Fibroblast of pulmonary artery (primary cell): ENCODE data around the gene SLC22A24.
"Not testable (repeated sequence)": the region's sequence is repeated elsewhere in the genome, so short reads cannot be mapped to it uniquely, and the experiment has no call there.

Source experiments
- DNase-seq: peaks from one replicate; pipeline ENCODE4 v3.0.0-alpha.2; 2010; ENCODE audit warnings: low read depth
- H3K4me3 ChIP-seq: replicated peaks from 2 replicates; pipeline ENCODE4 v1.5.1; 2011; ENCODE audit warnings: low read depth, mild to moderate bottlenecking, control low read depth, low read length, moderate library complexity
- TF ChIP-seq, protein P1 (sequence below): IDR thresholded peaks from 2 replicates; pipeline ENCODE4 v1.5.1; 2011; ENCODE audit warnings: mild to moderate bottlenecking, control low read depth, low read length, inconsistent platforms; ENCODE audit errors: missing control alignments

Gene SLC22A24

GRCh38 chr11:63142459-63142858 is 1.6 kb downstream of the SLC22A24 start:
- no peak for DNase-seq
- H3K4me3 ChIP-seq, result no peak overlapping the region
- TF ChIP-seq, protein P1, sequence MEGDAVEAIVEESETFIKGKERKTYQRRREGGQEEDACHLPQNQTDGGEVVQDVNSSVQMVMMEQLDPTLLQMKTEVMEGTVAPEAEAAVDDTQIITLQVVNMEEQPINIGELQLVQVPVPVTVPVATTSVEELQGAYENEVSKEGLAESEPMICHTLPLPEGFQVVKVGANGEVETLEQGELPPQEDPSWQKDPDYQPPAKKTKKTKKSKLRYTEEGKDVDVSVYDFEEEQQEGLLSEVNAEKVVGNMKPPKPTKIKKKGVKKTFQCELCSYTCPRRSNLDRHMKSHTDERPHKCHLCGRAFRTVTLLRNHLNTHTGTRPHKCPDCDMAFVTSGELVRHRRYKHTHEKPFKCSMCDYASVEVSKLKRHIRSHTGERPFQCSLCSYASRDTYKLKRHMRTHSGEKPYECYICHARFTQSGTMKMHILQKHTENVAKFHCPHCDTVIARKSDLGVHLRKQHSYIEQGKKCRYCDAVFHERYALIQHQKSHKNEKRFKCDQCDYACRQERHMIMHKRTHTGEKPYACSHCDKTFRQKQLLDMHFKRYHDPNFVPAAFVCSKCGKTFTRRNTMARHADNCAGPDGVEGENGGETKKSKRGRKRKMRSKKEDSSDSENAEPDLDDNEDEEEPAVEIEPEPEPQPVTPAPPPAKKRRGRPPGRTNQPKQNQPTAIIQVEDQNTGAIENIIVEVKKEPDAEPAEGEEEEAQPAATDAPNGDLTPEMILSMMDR, result no peak

- no peak overlapping the region for H3K4me3 ChIP-seq
- DNase-seq, result no peak
- TF ChIP-seq, protein P1, result no peak
Measured at GRCh38 chr11:63132985-63133775, 10.8 kb downstream of the SLC22A24 start.

DNA sequence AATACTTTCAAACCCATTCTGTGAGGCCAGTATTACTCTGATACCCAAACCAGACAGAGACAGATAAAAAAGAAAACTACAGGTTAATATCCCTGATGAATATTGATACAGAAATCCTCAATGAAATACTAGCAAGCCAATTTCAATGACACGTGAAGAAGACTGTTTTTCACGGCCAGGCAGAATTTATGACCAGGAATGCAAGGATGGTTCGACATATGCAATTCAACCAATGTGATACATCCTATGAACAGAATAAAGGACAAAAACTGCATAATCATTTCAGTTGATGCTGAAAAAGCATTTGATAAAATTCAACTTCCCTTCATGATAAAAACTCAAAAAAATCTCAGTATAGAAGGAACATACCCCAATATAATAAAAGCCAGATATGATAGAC is 44.5 kb downstream of the SLC22A24 start:
- no peak overlapping the region for H3K4me3 ChIP-seq
- peak; percentile 1 for DNase-seq
- TF ChIP-seq, protein P1, result no peak

GRCh38 chr11:63080682-63081081 is 63.3 kb downstream of the SLC22A24 start:
- H3K4me3 ChIP-seq, result no peak overlapping the region
- no peak for DNase-seq
- TF ChIP-seq, protein P1, result no peak

GRCh38 chr11:63046203-63046602 is 97.8 kb downstream of the SLC22A24 start:
- DNase-seq, H3K4me3 ChIP-seq: not testable (repeated sequence)

- DNase-seq, result no peak
- TF ChIP-seq, protein P1, result no peak
- H3K4me3 ChIP-seq, result no peak overlapping the region
Measured at GRCh38 chr11:63042596-63042995, 101.4 kb downstream of the SLC22A24 start.

GRCh38 chr11:63032457-63032856 is 111.6 kb downstream of the SLC22A24 start:
- no peak overlapping the region for H3K4me3 ChIP-seq
- no peak for DNase-seq
- TF ChIP-seq, protein P1, result no peak
